ENCODE data around the gene BLID.

BLID gene

GRCh38 chr11:122123263-122123929, 7.4 kb upstream of the BLID start:
- H3K9me3 Mint-ChIP-seq: peaks cover 0 to 4% of the 10 kb centered on the region in 2 donors
- no peaks in the 10 kb centered on the region for H3K4me1 Mint-ChIP-seq
- DNase-seq (no peak), ATAC-seq (replicated peaks) (no peak)
- H3K27ac Mint-ChIP-seq: no peak overlapping the region
- H3K27me3 Mint-ChIP-seq: peaks cover 0 to 16% of the 10 kb centered on the region in 2 donors
- H3K36me3 Mint-ChIP-seq: no peaks in the 10 kb centered on the region
- no peak overlapping the region for H3K4me3 Mint-ChIP-seq

- Mint-ChIP-seq H3K36me3 (no peaks in the 10 kb centered on the region), H3K27ac (no peak overlapping the region), H3K4me3 (no peak overlapping the region), H3K4me1 (no peaks in the 10 kb centered on the region), H3K27me3 (peaks cover 0 to 13% of the 10 kb centered on the region in 2 donors), H3K9me3 (peaks cover 0 to 2% of the 10 kb centered on the region in 2 donors)
- ATAC-seq (replicated peaks) (no peak), DNase-seq (no peak)
Observed at GRCh38 chr11:122122179-122122578, 6.2 kb upstream of the BLID start.

- no peak for DNase-seq
- peaks cover 4 to 6% of the 10 kb centered on the region in 2 donors for H3K27me3 Mint-ChIP-seq
Observed at GRCh38 chr11:122120096-122120495, 4.1 kb upstream of the BLID start.

GRCh38 chr11:122116591-122116990, 576 bp upstream of the BLID start:
- DNase-seq (no peak), ATAC-seq (replicated peaks) (no peak)
- H3K9me3 Mint-ChIP-seq: no peaks in the 10 kb centered on the region
- H3K4me3 Mint-ChIP-seq: no peak overlapping the region
- H3K36me3 Mint-ChIP-seq: no peaks in the 10 kb centered on the region
- no peaks in the 10 kb centered on the region for H3K4me1 Mint-ChIP-seq
- no peak overlapping the region for H3K27ac Mint-ChIP-seq
- H3K27me3 Mint-ChIP-seq: peaks cover 6% of the 10 kb centered on the region in 2 donors

More at GRCh38 chr11:122120096-122120495, 4.1 kb upstream of the BLID start:
- no peak overlapping the region for H3K4me3 Mint-ChIP-seq
- no peaks in the 10 kb centered on the region for H3K4me1 Mint-ChIP-seq
- H3K9me3 Mint-ChIP-seq: peaks cover 0 to 2% of the 10 kb centered on the region in 2 donors
- ATAC-seq (replicated peaks): no peak
- H3K36me3 Mint-ChIP-seq: no peaks in the 10 kb centered on the region
- no peak overlapping the region for H3K27ac Mint-ChIP-seq

GRCh38 chr11:122114976-122115375, 1.0 kb downstream of the BLID start:
- Mint-ChIP-seq H3K4me3 (no peak overlapping the region), H3K27me3 (peaks cover 8 to 11% of the 10 kb centered on the region in 2 donors), H3K9me3 (no peaks in the 10 kb centered on the region), H3K36me3 (no peaks in the 10 kb centered on the region), H3K4me1 (no peaks in the 10 kb centered on the region), H3K27ac (no peak overlapping the region)
- no peak for ATAC-seq (replicated peaks)
- no peak for DNase-seq

- Mint-ChIP-seq H3K9me3 (peaks cover 0 to 1% of the 10 kb centered on the region in 2 donors), H3K27me3 (peaks cover 13 to 15% of the 10 kb centered on the region in 2 donors), H3K36me3 (no peaks in the 10 kb centered on the region), H3K4me1 (no peaks in the 10 kb centered on the region), H3K27ac (no peak overlapping the region), H3K4me3 (no peak overlapping the region)
- DNase-seq: no peak
- ATAC-seq (replicated peaks): no peak
Observed at GRCh38 chr11:122113836-122114825, 1.9 kb downstream of the BLID start.

DNA sequence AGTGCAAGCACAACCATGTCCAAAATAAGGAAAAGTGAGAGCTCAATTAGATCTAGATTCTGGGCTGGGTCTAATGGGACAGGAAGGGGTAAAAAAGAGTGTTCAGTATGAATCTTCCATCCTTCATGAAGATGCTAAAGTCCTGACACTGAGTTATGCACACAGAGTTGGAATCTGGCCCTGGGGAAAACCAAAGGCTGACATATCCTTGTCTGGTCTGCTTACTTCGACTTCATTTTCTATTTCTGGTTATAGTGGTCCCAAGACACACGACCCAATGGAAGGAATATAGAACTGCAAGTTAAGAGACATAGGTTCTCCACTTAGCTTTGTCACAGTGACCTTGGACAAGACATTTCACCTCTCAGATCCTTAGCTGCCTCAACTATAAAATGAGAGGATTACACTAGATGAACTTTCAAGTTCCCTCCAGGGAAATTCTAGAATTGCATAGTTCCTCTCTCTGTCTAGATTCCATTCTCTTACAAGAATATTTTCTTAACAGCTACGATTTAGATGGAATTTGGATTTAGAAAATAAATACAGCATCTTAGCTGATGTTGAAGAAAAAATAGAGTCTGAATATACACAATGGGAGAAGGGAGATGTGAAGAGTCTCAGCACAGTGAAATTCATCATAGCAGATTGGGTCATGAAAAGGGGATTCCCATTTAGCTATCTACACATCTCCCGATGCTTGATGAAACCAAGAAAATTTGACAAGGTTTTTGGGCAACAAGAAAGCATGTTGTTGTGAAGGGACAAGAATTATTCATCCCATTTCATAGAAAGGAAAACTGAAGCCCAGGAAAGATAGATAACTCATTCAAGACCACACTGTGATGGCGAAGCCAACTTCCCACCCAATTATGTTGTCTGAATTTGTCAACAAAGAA, 3.3 kb downstream of the BLID start:
- Mint-ChIP-seq H3K4me3 (no peak overlapping the region), H3K27me3 (peaks cover 7 to 15% of the 10 kb centered on the region in 2 donors), H3K4me1 (no peaks in the 10 kb centered on the region), H3K36me3 (no peaks in the 10 kb centered on the region), H3K27ac (no peak overlapping the region), H3K9me3 (peaks cover 1 to 4% of the 10 kb centered on the region in 2 donors)
- no peak for ATAC-seq (replicated peaks)
- no peak for DNase-seq

- Mint-ChIP-seq H3K27me3 (peaks cover 14 to 18% of the 10 kb centered on the region in 2 donors), H3K9me3 (peaks cover 1 to 4% of the 10 kb centered on the region in 2 donors), H3K4me3 (no peak overlapping the region), H3K36me3 (no peaks in the 10 kb centered on the region), H3K4me1 (no peaks in the 10 kb centered on the region), H3K27ac (no peak overlapping the region)
- DNase-seq (no peak), ATAC-seq (replicated peaks) (no peak)
Observed at GRCh38 chr11:122109932-122110331, 6.1 kb downstream of the BLID start.

DNA sequence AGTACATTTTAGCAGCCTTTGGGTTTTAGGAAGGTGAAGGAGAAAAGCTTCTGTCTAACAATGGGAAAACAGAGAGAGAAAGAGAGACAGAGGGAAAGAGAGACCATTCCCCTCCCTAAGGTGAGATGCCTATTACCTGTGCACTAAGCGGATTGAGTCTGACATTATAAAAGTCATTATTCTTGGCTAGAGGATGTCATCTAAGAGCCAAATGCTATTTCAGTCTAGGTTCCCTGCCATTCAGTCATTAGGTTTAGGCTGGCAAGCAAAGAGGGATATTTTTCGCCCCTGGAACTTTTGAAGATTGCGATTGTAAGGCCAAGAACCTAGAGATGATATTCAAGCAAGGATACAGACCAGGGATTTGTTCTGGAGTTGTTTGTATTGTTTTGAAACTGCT, 7.2 kb downstream of the BLID start:
- Mint-ChIP-seq H3K27me3 (peaks cover 23 to 26% of the 10 kb centered on the region in 2 donors), H3K27ac (no peak overlapping the region), H3K9me3 (peaks cover 1 to 4% of the 10 kb centered on the region in 2 donors), H3K36me3 (no peaks in the 10 kb centered on the region), H3K4me1 (no peaks in the 10 kb centered on the region), H3K4me3 (no peak overlapping the region)
- no peak for DNase-seq
- no peak for ATAC-seq (replicated peaks)

GRCh38 chr11:122108192-122108799, 7.7 kb downstream of the BLID start:
- H3K9me3 Mint-ChIP-seq: peaks cover 1 to 4% of the 10 kb centered on the region in 2 donors
- ATAC-seq (replicated peaks) (no peak), DNase-seq (no peak)
- no peaks in the 10 kb centered on the region for H3K36me3 Mint-ChIP-seq
- peaks cover 23 to 26% of the 10 kb centered on the region in 2 donors for H3K27me3 Mint-ChIP-seq
- no peaks in the 10 kb centered on the region for H3K4me1 Mint-ChIP-seq
- no peak overlapping the region for H3K4me3 Mint-ChIP-seq
- H3K27ac Mint-ChIP-seq: no peak overlapping the region

DNA sequence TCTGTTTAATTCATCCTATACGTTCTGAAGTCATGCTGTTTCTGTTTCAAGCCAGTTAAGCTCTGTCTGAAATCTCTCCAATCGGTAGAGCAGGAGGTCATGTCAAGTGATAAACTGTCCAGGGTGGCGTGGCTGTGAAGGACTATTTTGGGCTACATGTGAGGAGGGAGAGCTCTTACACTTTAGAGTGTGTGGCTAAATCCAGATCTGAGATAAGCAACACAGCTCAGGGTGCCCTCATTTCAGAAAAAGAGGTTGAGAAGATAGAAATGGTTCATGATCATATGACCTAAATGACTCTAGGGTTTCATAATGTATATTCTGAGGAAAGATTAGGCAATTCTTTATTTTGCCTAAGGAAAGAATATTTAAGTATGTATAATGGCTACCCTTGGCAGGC, 8.4 kb downstream of the BLID start:
- Mint-ChIP-seq H3K4me3 (no peak overlapping the region), H3K27me3 (peaks cover 23 to 26% of the 10 kb centered on the region in 2 donors), H3K9me3 (peaks cover 1 to 4% of the 10 kb centered on the region in 2 donors), H3K27ac (no peak overlapping the region), H3K4me1 (no peaks in the 10 kb centered on the region), H3K36me3 (no peaks in the 10 kb centered on the region)
- DNase-seq: no peak
- no peak for ATAC-seq (replicated peaks)

DNA sequence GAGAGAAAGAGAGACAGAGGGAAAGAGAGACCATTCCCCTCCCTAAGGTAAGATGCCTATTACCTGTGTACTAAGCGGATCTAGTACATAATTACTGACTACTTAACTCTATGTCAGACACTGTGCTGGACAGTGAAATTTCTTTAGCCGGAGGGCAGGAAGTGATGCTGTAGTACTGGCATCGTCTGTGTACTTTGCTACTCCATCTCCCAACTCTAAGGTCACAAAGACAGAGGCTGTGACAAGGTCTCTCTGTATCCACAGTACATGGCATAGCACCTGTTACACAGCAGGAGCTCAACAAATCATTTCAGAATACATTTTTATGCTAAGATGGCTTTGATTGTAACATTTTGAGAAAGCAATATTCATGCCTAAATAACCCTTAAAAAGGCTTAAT, 9.0 kb downstream of the BLID start:
- ATAC-seq (replicated peaks) (no peak), DNase-seq (no peak)
- no peaks in the 10 kb centered on the region for H3K36me3 Mint-ChIP-seq
- H3K27ac Mint-ChIP-seq: no peak overlapping the region
- no peak overlapping the region for H3K4me3 Mint-ChIP-seq
- no peaks in the 10 kb centered on the region for H3K4me1 Mint-ChIP-seq
- peaks cover 23 to 26% of the 10 kb centered on the region in 2 donors for H3K27me3 Mint-ChIP-seq
- H3K9me3 Mint-ChIP-seq: peaks cover 1 to 4% of the 10 kb centered on the region in 2 donors

- Mint-ChIP-seq H3K4me1 (peaks cover 3 to 9% of the 10 kb centered on the region in 2 donors), H3K27me3 (peaks cover 23 to 30% of the 10 kb centered on the region in 2 donors), H3K4me3 (no peak overlapping the region), H3K9me3 (peaks cover 1 to 4% of the 10 kb centered on the region in 2 donors), H3K27ac (no peak overlapping the region), H3K36me3 (no peaks in the 10 kb centered on the region)
- DNase-seq (no peak), ATAC-seq (replicated peaks) (no peak)
Observed at GRCh38 chr11:122105044-122105758, 10.8 kb downstream of the BLID start.
